HL-60 (cell line): Measurements from ENCODE around the gene ALG12.

Experiments used
- DNase-seq, 2 experiments: peaks; one replicate each; pipeline ENCODE4 v3.0.0-alpha.2; 2010 to 2020; ENCODE audit warnings: low read depth in 1 of 2, low spot score in 1 of 2
- H3K27ac ChIP-seq: fragments of 250-450 bp; sonication (Bioruptor Pico); replicated peaks from 2 replicates; pipeline ENCODE4 v1.5.1; 2020; ENCODE audit warnings: mild to moderate bottlenecking, moderate library complexity
- H3K27me3 ChIP-seq: fragments of 250-450 bp; sonication (Bioruptor Pico); 2 replicates; pipeline ENCODE4 v1.5.1; 2021; ENCODE audit warnings: mild to moderate bottlenecking, moderate library complexity; ENCODE audit not compliant: insufficient read depth, poor library complexity, severe bottlenecking
- H3K4me3 ChIP-seq: replicated peaks from 2 replicates; pipeline ENCODE4 v1.5.1; 2011; ENCODE audit warnings: mild to moderate bottlenecking, control low read depth, low read length; ENCODE audit not compliant: insufficient read depth
- GABPA ChIP-seq: IDR thresholded peaks from 2 replicates; pipeline ENCODE4 v1.6.1; 2012; ENCODE audit warnings: low read depth
- POLR2AphosphoS5 ChIP-seq: IDR thresholded peaks from 2 replicates; pipeline ENCODE4 v1.6.1; 2012; ENCODE audit warnings: low read depth
- SPI1 ChIP-seq: IDR thresholded peaks from 2 replicates; pipeline ENCODE4 v1.6.1; 2012; ENCODE audit warnings: low read depth, mild to moderate bottlenecking, borderline replicate concordance
- TF ChIP-seq, protein P1 (sequence below): IDR thresholded peaks from one replicate; pipeline ENCODE4 v1.5.1; 2011; ENCODE audit warnings: low read length, control low read depth, inconsistent platforms; ENCODE audit not compliant: insufficient read depth
- TF ChIP-seq, protein P2 (sequence below): IDR thresholded peaks from 2 replicates; pipeline ENCODE4 v1.6.1; 2012; ENCODE audit warnings: low read depth; ENCODE audit not compliant: insufficient replicate concordance

Gene ALG12

DNA sequence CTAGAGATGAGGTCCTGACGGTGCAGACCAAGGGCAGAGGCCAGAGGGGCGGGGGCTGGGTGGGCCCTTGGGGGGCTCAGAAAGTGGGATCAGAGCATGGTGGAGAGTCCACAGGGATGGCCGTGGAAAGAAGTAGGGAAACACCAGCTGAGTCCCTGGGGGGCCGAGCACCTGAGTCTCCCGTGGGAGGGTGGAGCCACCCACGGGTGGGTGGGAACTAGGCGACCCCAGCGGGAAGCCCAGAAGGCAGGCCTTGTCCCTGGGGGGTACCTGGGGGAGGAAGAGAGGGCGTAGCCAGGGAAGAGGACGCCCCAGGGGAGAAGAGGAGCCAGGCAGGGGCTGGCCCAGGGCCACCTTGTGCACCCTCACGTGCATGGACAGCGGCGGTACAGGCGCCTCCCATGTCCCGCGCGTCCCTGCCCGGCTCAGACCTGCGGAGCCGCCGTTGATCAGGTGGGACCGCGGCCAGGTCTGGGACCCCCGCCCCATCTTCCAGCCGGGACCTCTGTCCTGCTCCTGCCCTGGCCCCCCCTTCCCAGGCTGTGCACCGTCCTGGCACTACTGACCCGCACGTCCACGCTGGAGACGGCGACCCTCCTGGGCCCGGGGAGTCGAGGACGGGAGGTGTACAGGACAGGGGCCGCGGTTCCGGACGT lies 10.4 kb upstream of the ALG12 start:
- Histone ChIP-seq H3K27me3 (no peaks in the 10 kb centered on the region), H3K4me3 (no peak overlapping the region), H3K27ac (no peak overlapping the region)
- no peak for DNase-seq
- no peak for TF ChIP-seq POLR2AphosphoS5
- TF ChIP-seq SPI1, result no peak
- no peak for TF ChIP-seq GABPA
- TF ChIP-seq, protein P1, sequence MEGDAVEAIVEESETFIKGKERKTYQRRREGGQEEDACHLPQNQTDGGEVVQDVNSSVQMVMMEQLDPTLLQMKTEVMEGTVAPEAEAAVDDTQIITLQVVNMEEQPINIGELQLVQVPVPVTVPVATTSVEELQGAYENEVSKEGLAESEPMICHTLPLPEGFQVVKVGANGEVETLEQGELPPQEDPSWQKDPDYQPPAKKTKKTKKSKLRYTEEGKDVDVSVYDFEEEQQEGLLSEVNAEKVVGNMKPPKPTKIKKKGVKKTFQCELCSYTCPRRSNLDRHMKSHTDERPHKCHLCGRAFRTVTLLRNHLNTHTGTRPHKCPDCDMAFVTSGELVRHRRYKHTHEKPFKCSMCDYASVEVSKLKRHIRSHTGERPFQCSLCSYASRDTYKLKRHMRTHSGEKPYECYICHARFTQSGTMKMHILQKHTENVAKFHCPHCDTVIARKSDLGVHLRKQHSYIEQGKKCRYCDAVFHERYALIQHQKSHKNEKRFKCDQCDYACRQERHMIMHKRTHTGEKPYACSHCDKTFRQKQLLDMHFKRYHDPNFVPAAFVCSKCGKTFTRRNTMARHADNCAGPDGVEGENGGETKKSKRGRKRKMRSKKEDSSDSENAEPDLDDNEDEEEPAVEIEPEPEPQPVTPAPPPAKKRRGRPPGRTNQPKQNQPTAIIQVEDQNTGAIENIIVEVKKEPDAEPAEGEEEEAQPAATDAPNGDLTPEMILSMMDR, result no peak
- TF ChIP-seq, protein P2, sequence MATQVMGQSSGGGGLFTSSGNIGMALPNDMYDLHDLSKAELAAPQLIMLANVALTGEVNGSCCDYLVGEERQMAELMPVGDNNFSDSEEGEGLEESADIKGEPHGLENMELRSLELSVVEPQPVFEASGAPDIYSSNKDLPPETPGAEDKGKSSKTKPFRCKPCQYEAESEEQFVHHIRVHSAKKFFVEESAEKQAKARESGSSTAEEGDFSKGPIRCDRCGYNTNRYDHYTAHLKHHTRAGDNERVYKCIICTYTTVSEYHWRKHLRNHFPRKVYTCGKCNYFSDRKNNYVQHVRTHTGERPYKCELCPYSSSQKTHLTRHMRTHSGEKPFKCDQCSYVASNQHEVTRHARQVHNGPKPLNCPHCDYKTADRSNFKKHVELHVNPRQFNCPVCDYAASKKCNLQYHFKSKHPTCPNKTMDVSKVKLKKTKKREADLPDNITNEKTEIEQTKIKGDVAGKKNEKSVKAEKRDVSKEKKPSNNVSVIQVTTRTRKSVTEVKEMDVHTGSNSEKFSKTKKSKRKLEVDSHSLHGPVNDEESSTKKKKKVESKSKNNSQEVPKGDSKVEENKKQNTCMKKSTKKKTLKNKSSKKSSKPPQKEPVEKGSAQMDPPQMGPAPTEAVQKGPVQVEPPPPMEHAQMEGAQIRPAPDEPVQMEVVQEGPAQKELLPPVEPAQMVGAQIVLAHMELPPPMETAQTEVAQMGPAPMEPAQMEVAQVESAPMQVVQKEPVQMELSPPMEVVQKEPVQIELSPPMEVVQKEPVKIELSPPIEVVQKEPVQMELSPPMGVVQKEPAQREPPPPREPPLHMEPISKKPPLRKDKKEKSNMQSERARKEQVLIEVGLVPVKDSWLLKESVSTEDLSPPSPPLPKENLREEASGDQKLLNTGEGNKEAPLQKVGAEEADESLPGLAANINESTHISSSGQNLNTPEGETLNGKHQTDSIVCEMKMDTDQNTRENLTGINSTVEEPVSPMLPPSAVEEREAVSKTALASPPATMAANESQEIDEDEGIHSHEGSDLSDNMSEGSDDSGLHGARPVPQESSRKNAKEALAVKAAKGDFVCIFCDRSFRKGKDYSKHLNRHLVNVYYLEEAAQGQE, result no peak

DNA sequence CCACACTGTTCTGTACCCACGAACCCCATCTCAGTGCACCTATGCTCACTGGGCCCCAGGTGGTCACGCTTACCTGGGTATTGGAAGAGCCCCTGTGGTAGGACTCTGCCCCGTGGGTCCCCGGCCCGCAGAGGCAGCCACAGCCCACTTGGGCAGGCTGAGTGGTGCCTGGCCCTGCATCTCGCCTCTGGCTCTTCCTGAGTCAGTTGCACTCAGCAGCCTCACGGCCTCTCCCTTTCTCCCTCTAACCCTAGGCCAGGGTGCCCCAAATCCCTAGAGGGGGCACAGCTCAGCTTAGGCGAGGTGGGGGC lies 9.9 kb upstream of the ALG12 start:
- H3K27ac ChIP-seq, result no peak overlapping the region
- no peak for DNase-seq
- no peaks in the 10 kb centered on the region for H3K27me3 ChIP-seq
- TF ChIP-seq, protein P1, result no peak
- TF ChIP-seq POLR2AphosphoS5, result no peak
- TF ChIP-seq, protein P2, result no peak
- no peak for TF ChIP-seq SPI1
- no peak for TF ChIP-seq GABPA
- H3K4me3 ChIP-seq, result no peak overlapping the region

DNA sequence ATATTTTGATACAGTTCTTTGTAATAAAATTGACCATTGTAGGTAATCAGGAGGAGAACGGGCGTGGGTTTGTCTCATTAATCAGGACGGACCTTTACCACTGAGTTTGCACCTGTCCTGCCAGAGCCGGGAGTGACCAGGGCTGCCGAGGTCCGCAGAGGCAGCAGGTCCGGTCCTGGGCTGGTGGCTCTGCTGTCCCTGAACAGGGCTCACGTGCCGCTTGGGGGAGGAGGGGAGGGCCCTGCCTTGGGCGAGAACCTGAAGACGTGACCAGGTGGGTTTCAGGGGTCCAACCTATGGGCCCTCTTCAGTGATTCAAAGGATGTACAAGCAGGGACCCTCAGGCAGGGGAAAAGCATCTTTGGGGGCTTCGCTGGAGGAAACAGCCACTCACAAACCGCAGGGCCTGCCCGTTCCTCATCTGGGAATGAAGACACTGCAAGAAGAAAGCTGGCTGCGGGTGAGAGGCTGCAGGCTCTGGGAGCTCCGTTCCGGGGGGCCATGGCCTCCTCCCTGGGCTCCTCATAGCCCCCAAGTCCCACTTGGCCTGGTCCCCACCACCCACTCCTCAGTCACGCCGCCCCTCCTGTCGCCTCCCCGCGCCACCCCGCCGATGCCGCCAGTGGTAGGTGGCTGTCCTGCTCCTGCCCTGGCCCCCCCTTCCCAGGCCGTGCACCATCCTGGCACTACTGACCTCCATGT lies 9.4 kb upstream of the ALG12 start:
- TF ChIP-seq, protein P2, result no peak
- TF ChIP-seq POLR2AphosphoS5, result no peak
- no peak for TF ChIP-seq SPI1
- TF ChIP-seq GABPA, result no peak
- TF ChIP-seq, protein P1, result no peak
- Histone ChIP-seq H3K27ac (no peak overlapping the region), H3K27me3 (no peaks in the 10 kb centered on the region), H3K4me3 (no peak overlapping the region)
- no peak for DNase-seq
